Occipital lobe (tissue), 2 donors: ENCODE measurements around the gene PPP1R15A. TPM values are rescaled to one million over a fixed set of nuclear protein-coding genes. Genes with fewer than 3 reads are reported as not detected.
"Not testable (repeated sequence)": the region's sequence is repeated elsewhere in the genome, so short reads cannot be mapped to it uniquely, and the experiment has no call there.

Experiments used
- DNase-seq: peaks from one replicate; lab custom pipeline; 2025; lab: John Stamatoyannopoulos, UW
- total RNA-seq: library from RNA; depleted of rRNA; stranded (reverse); fragments of >200 nt; gene quantifications from one replicate; pipeline ENCODE4 v1.2.3, GENCODE V29; 2014

PPP1R15A gene
- total RNA-seq = 24.6 TPM

DNA sequence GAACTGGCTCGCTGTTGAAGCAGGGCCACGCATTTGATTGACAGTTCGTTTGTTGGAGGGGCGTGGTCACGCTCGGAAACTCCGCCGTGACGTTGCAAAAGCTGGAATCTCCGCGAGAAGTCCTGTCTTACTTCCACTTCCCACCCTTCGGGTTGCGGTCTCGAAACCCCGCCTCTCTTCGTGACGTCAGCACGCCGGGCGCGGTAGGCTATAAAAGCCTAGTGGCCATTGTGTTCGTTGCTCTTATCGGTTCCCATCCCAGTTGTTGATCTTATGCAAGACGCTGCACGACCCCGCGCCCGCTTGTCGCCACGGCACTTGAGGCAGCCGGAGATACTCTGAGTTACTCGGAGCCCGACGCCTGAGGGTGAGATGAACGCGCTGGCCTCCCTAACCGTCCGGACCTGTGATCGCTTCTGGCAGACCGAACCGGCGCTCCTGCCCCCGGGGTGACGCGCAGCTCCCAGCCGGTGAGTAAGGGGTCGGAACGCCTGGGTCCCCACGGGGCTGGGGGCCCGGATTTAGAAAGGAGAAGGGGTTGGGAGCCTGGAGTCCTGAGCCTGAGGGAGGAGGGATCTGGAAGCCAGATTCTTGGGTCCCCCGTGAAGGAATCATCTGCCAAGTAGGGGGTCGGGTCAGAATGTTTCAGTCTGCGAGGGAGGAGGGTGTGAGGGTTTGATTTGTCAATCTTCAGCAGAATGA lies at the start of gene PPP1R15A:
Gene PPP1R15A, plus strand, starts transcription at position 240 of the 702 bp plus-strand sequence. CDS start 813 bp downstream, outside the sequence.
- peak; percentile 93 for DNase-seq

- DNase-seq = no peak
Measured at GRCh38 chr19:48822514-48822913, 49.7 kb upstream of the PPP1R15A start.

GRCh38 chr19:48826606-48827020 lies 45.6 kb upstream of the PPP1R15A start:
- DNase-seq = no peak

DNA sequence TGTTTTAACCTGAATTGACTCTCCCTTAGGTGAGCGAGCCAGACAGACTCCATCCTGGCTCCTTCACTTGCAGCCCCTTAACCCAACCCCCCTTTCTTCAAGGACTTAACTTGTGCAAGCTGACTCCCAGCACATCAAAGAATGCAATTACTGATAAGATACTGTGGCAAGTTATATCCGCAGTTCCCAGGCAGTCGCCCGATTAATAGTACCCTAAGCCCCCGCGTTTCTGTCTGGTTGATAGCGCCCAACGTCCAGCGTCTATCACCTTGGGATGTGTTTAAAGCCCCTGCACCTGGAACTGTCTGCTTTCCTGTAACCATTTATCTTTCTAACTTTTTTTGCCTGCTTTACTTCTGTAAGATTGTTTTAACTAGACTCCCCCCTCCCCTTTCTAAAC lies 42.1 kb upstream of the PPP1R15A start:
- DNase-seq = no peak

- no peak for DNase-seq
Measured at GRCh38 chr19:48830965-48831364, 41.3 kb upstream of the PPP1R15A start.

DNA sequence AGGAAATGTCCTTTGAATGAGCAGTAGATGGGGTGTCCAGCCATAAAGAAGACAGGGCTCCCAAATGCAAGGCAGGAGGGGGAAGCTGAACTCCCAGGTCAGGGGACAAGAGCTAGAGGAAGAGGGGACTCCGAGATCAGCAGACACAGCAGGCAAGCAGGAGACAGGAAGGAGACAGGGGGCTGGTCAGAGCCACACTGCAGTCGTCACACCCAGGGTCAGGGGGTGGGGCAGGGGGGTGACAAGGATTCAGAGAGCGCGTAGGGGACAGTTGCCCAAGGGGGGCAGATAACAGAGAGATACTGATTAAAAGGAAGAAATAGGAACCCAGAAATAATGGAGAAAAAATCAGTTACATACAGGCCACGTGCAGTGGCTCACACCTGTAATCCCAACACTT lies 39.2 kb upstream of the PPP1R15A start:
- no peak for DNase-seq

- no peak for DNase-seq
Measured at GRCh38 chr19:48833977-48834376, 38.2 kb upstream of the PPP1R15A start.

GRCh38 chr19:48835734-48836088 lies 36.5 kb upstream of the PPP1R15A start:
- DNase-seq = peak; percentile 80

GRCh38 chr19:48836089-48837017 lies 35.9 kb upstream of the PPP1R15A start, which contains the start of gene HSD17B14:
Gene HSD17B14, minus strand, starts transcription at chr19:48836491. Its CDS starts 80 bp downstream, at chr19:48836411.
- no peak for DNase-seq

GRCh38 chr19:48837051-48837524 lies 35.1 kb upstream of the PPP1R15A start:
- peak; percentile 32 for DNase-seq

DNA sequence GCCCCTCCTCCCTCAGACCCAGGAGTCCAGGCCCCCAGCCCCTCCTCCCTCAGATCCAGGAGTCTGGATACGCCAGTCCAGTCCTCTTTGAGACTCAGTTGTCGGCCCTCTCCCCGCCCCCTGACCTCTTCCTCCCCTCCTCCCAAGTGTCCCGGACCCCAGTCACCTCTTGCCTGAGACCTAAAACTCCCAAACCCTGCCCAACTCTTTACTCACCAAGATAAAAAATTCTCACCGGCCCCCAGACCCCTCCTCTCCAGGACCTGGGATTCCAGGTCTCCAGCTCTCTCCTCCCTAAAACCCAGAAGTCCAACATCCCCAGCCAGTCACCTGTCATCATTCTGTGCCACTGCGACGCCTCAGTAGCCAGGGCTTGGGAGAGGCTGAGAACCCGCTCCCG lies 34.5 kb upstream of the PPP1R15A start:
- no peak for DNase-seq

DNA sequence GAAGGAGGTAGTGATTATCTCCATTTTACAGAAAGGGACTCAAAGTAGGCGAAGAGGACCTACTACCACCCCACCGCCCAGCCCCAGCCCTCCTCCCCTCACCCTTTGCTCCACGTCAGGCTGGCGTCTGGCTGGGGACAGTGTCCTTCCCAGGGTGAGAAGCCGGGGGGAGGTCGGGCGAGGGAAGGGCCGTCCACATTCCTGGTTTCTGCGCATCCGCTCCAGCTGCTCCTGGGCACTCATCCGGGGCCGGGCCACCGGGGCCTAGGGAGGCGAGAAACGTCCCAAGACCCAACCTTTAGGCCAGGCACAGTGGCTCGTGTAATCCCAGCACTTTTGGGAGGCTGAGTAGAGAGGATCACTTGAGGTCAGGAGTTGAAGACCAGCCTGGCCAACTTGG lies 31.2 kb upstream of the PPP1R15A start:
- DNase-seq = no peak

GRCh38 chr19:48841571-48841970 lies 30.6 kb upstream of the PPP1R15A start:
- DNase-seq = no peak

- no peak for DNase-seq
Measured at GRCh38 chr19:48842789-48843162, 29.4 kb upstream of the PPP1R15A start.

DNA sequence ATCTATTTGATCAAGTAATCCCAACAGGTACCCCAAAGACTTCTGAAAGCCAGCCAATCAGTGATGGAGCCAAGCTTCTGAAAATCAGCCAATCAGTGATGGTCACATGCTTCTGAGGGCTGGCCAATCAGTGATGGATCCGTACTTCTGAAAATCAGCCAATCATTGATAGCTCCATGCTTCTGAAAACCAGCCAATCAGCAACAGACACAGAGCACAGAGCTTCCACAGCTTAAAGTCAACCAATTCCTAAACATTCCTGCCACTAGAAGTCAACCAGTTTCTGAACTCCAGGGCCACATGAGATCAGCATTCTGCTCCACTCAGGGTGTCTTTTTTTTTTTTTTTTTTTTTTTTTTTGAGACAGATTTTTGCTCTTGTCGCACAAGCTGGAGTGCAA lies 27.7 kb upstream of the PPP1R15A start:
- DNase-seq = no peak

DNA sequence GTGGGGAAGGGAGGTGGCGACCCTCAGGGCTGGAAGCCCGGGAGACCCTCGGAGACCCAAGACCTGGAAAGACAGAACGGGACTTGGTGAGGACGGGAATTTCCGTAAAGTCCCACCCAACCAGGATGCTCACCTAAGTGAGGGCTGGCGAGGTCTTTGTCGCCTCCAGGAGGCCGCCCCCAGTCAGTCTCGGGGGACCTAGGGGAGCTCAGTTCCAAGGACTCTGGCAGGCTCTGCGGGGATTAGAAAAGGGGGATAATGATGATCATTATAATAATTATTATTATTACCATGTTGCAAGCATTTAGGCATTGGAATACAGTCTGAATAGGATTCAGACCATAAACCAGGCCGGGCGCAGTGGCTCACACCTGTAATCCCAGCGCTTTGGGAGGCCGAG lies 26.8 kb upstream of the PPP1R15A start:
- DNase-seq = no peak

GRCh38 chr19:48846659-48847058 lies 25.6 kb upstream of the PPP1R15A start:
- DNase-seq = not testable (repeated sequence)

DNA sequence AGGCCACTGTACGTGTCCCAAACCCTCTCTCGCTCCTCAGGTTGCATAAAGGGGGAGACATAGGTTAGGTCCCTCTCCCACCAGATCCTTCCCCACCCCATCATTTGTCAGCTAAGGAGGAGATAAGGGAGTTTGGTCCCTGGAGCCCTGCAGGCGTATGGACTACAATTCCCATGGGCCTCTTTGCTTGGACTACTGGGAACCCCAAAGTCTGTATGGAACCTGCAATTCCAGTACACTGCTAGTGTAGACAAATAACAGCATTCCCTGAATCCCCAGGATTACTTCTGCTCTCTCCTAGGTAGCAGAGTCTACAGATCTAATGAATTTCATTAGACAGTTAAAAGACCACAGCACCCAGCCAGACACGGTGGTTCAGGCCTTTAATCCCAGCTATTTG lies 19.9 kb upstream of the PPP1R15A start:
- no peak for DNase-seq

GRCh38 chr19:48853483-48853882 lies 18.7 kb upstream of the PPP1R15A start:
- no peak for DNase-seq

GRCh38 chr19:48854103-48854502 lies 18.1 kb upstream of the PPP1R15A start:
- DNase-seq = no peak

- no peak for DNase-seq
Measured at GRCh38 chr19:48856921-48857320, 15.3 kb upstream of the PPP1R15A start.

GRCh38 chr19:48858984-48859710 lies 13.1 kb upstream of the PPP1R15A start:
- no peak for DNase-seq
